CD4-positive, alpha-beta T cell treated with Interleukin-15 for 1 hour (primary cell): ENCODE data around the gene C1orf105.

Experiments
- DNase-seq: peaks from one replicate; pipeline ENCODE4 v3.0.0-alpha.2; 2020

Gene C1orf105

GRCh38 chr1:172460887-172461315, 40.4 kb downstream of the C1orf105 start:
- no peak for DNase-seq

- no peak for DNase-seq
These were observed 45.1 kb downstream of the C1orf105 start for GRCh38 chr1:172465617-172466016.

- no peak for DNase-seq
These were observed 46.4 kb downstream of the C1orf105 start for GRCh38 chr1:172466795-172467407.

- no peak for DNase-seq
These were observed 47.0 kb downstream of the C1orf105 start for GRCh38 chr1:172467446-172467845.

- DNase-seq, result no peak
These were observed 47.8 kb downstream of the C1orf105 start for GRCh38 chr1:172468296-172468695.

GRCh38 chr1:172469717-172470116, 49.2 kb downstream of the C1orf105 start:
- no peak for DNase-seq

- DNase-seq, result no peak
These were observed 49.7 kb downstream of the C1orf105 start for GRCh38 chr1:172470149-172470548.

GRCh38 chr1:172471666-172472065, 51.2 kb downstream of the C1orf105 start:
- DNase-seq, result no peak

- no peak for DNase-seq
These were observed 52.0 kb downstream of the C1orf105 start for GRCh38 chr1:172472495-172472894.

GRCh38 chr1:172473302-172473701, 52.8 kb downstream of the C1orf105 start:
- no peak for DNase-seq

GRCh38 chr1:172473842-172474241, 53.4 kb downstream of the C1orf105 start:
- no peak for DNase-seq

- no peak for DNase-seq
These were observed 55.8 kb downstream of the C1orf105 start for GRCh38 chr1:172476218-172476811.

- no peak for DNase-seq
These were observed 56.7 kb downstream of the C1orf105 start for GRCh38 chr1:172477216-172477615.

- no peak for DNase-seq
These were observed 57.3 kb downstream of the C1orf105 start for GRCh38 chr1:172477741-172478140.

- no peak for DNase-seq
These were observed 58.0 kb downstream of the C1orf105 start for GRCh38 chr1:172478485-172478884.

- no peak for DNase-seq
These were observed 59.9 kb downstream of the C1orf105 start for GRCh38 chr1:172480431-172480830.

GRCh38 chr1:172482044-172482443, 61.6 kb downstream of the C1orf105 start:
- no peak for DNase-seq

GRCh38 chr1:172483448-172483847, 63.0 kb downstream of the C1orf105 start:
- no peak for DNase-seq

- DNase-seq, result no peak
These were observed 63.8 kb downstream of the C1orf105 start for GRCh38 chr1:172484252-172484651.

- no peak for DNase-seq
These were observed 65.1 kb downstream of the C1orf105 start for GRCh38 chr1:172485626-172486025.

GRCh38 chr1:172486805-172487454, 66.4 kb downstream of the C1orf105 start:
- DNase-seq, result no peak

- DNase-seq, result no peak
These were observed 67.1 kb downstream of the C1orf105 start for GRCh38 chr1:172487550-172487949.

GRCh38 chr1:172488393-172488792, 67.9 kb downstream of the C1orf105 start:
- DNase-seq, result no peak

- DNase-seq, result no peak
These were observed 69.4 kb downstream of the C1orf105 start for GRCh38 chr1:172489847-172490246.
